ENCODE data around the gene CEBPE. TPM values are rescaled to one million over a fixed set of nuclear protein-coding genes. Genes with fewer than 3 reads are reported as not detected.

CEBPE gene
- total RNA-seq, 1 donor = 0.21 TPM

- H3K4me1 ChIP-seq (ENCODE audit: insufficient read depth, low read length) = peaks cover 18% of the 10 kb centered on the region
- no peaks in the 10 kb centered on the region for H3K9me3 ChIP-seq (ENCODE audit: low read depth, low read length)
- H3K27me3 ChIP-seq (ENCODE audit: insufficient read depth, low read length) = no peaks in the 10 kb centered on the region
- no peak overlapping the region for H3K4me3 ChIP-seq (ENCODE audit: low read length)
These were observed 13.9 kb upstream of the CEBPE start for GRCh38 chr14:23132970-23133369.

GRCh38 chr14:23131482-23131881 is 12.4 kb upstream of the CEBPE start:
- no peaks in the 10 kb centered on the region for H3K27me3 ChIP-seq (ENCODE audit: insufficient read depth, low read length)
- H3K9me3 ChIP-seq (ENCODE audit: low read depth, low read length) = no peaks in the 10 kb centered on the region
- H3K4me3 ChIP-seq (ENCODE audit: low read length) = no peak overlapping the region
- H3K4me1 ChIP-seq (ENCODE audit: insufficient read depth, low read length) = peaks cover 18% of the 10 kb centered on the region

GRCh38 chr14:23130871-23131270 is 11.8 kb upstream of the CEBPE start:
- no peaks in the 10 kb centered on the region for H3K27me3 ChIP-seq (ENCODE audit: insufficient read depth, low read length)
- H3K9me3 ChIP-seq (ENCODE audit: low read depth, low read length) = no peaks in the 10 kb centered on the region
- peaks cover 18% of the 10 kb centered on the region for H3K4me1 ChIP-seq (ENCODE audit: insufficient read depth, low read length)
- H3K4me3 ChIP-seq (ENCODE audit: low read length) = no peak overlapping the region

GRCh38 chr14:23129759-23130316 is 10.8 kb upstream of the CEBPE start:
- Histone ChIP-seq H3K4me1 (ENCODE audit: insufficient read depth, low read length) (peaks cover 18% of the 10 kb centered on the region), H3K9me3 (ENCODE audit: low read depth, low read length) (no peaks in the 10 kb centered on the region), H3K27me3 (ENCODE audit: insufficient read depth, low read length) (no peaks in the 10 kb centered on the region), H3K4me3 (ENCODE audit: low read length) (no peak overlapping the region)

- Histone ChIP-seq H3K4me3 (ENCODE audit: low read length) (no peak overlapping the region), H3K4me1 (ENCODE audit: insufficient read depth, low read length) (peaks cover 18% of the 10 kb centered on the region), H3K27me3 (ENCODE audit: insufficient read depth, low read length) (no peaks in the 10 kb centered on the region), H3K9me3 (ENCODE audit: low read depth, low read length) (no peaks in the 10 kb centered on the region)
These were observed 10.1 kb upstream of the CEBPE start for GRCh38 chr14:23128969-23129758.

GRCh38 chr14:23127861-23128260 is 8.8 kb upstream of the CEBPE start:
- H3K4me1 ChIP-seq (ENCODE audit: insufficient read depth, low read length) = peaks cover 18% of the 10 kb centered on the region
- no peaks in the 10 kb centered on the region for H3K27me3 ChIP-seq (ENCODE audit: insufficient read depth, low read length)
- no peaks in the 10 kb centered on the region for H3K9me3 ChIP-seq (ENCODE audit: low read depth, low read length)
- no peak overlapping the region for H3K4me3 ChIP-seq (ENCODE audit: low read length)

GRCh38 chr14:23126548-23127278 is 7.7 kb upstream of the CEBPE start:
- Histone ChIP-seq H3K4me1 (ENCODE audit: insufficient read depth, low read length) (peaks cover 19% of the 10 kb centered on the region), H3K4me3 (ENCODE audit: low read length) (no peak overlapping the region), H3K27me3 (ENCODE audit: insufficient read depth, low read length) (no peaks in the 10 kb centered on the region), H3K9me3 (ENCODE audit: low read depth, low read length) (no peaks in the 10 kb centered on the region)

GRCh38 chr14:23125933-23126524 is 7.0 kb upstream of the CEBPE start:
- Histone ChIP-seq H3K9me3 (ENCODE audit: low read depth, low read length) (no peaks in the 10 kb centered on the region), H3K27me3 (ENCODE audit: insufficient read depth, low read length) (no peaks in the 10 kb centered on the region), H3K4me1 (ENCODE audit: insufficient read depth, low read length) (peaks cover 22% of the 10 kb centered on the region), H3K4me3 (ENCODE audit: low read length) (no peak overlapping the region)

- H3K4me1 ChIP-seq (ENCODE audit: insufficient read depth, low read length) = peaks cover 22% of the 10 kb centered on the region
- H3K27me3 ChIP-seq (ENCODE audit: insufficient read depth, low read length) = no peaks in the 10 kb centered on the region
- H3K4me3 ChIP-seq (ENCODE audit: low read length) = no peak overlapping the region
- H3K9me3 ChIP-seq (ENCODE audit: low read depth, low read length) = no peaks in the 10 kb centered on the region
These were observed 6.0 kb upstream of the CEBPE start for GRCh38 chr14:23125011-23125410.

- Histone ChIP-seq H3K9me3 (ENCODE audit: low read depth, low read length) (no peaks in the 10 kb centered on the region), H3K27me3 (ENCODE audit: insufficient read depth, low read length) (no peaks in the 10 kb centered on the region), H3K4me1 (ENCODE audit: insufficient read depth, low read length) (peaks cover 24% of the 10 kb centered on the region), H3K4me3 (ENCODE audit: low read length) (no peak overlapping the region)
These were observed 5.4 kb upstream of the CEBPE start for GRCh38 chr14:23124337-23124954.

GRCh38 chr14:23123419-23123818 is 4.4 kb upstream of the CEBPE start:
- H3K4me3 ChIP-seq (ENCODE audit: low read length) = no peak overlapping the region
- H3K9me3 ChIP-seq (ENCODE audit: low read depth, low read length) = no peaks in the 10 kb centered on the region
- peaks cover 33% of the 10 kb centered on the region for H3K4me1 ChIP-seq (ENCODE audit: insufficient read depth, low read length)
- H3K27me3 ChIP-seq (ENCODE audit: insufficient read depth, low read length) = no peaks in the 10 kb centered on the region

GRCh38 chr14:23122086-23122485 is 3.0 kb upstream of the CEBPE start:
- Histone ChIP-seq H3K4me3 (ENCODE audit: low read length) (no peak overlapping the region), H3K27me3 (ENCODE audit: insufficient read depth, low read length) (no peaks in the 10 kb centered on the region), H3K9me3 (ENCODE audit: low read depth, low read length) (no peaks in the 10 kb centered on the region), H3K4me1 (ENCODE audit: insufficient read depth, low read length) (peaks cover 46% of the 10 kb centered on the region)

- peaks cover 53% of the 10 kb centered on the region for H3K4me1 ChIP-seq (ENCODE audit: insufficient read depth, low read length)
- no peak overlapping the region for H3K4me3 ChIP-seq (ENCODE audit: low read length)
- H3K9me3 ChIP-seq (ENCODE audit: low read depth, low read length) = no peaks in the 10 kb centered on the region
- no peaks in the 10 kb centered on the region for H3K27me3 ChIP-seq (ENCODE audit: insufficient read depth, low read length)
These were observed 2.3 kb upstream of the CEBPE start for GRCh38 chr14:23121361-23121771.

GRCh38 chr14:23120541-23121251 is 1.6 kb upstream of the CEBPE start:
- no peaks in the 10 kb centered on the region for H3K27me3 ChIP-seq (ENCODE audit: insufficient read depth, low read length)
- peaks cover 58% of the 10 kb centered on the region for H3K4me1 ChIP-seq (ENCODE audit: insufficient read depth, low read length)
- no peaks in the 10 kb centered on the region for H3K9me3 ChIP-seq (ENCODE audit: low read depth, low read length)
- no peak overlapping the region for H3K4me3 ChIP-seq (ENCODE audit: low read length)

Measured in mononuclear cell (primary cell).